Gastroesophageal sphincter (tissue), 4 donors: ENCODE measurements around the gene GPS1. TPM values are rescaled to one million over a fixed set of nuclear protein-coding genes. Genes with fewer than 3 reads are reported as not detected.
A peak's percentile ranks its signal among the peaks of the same experiment; 100 is the strongest.

ENCODE experiments used
- ATAC-seq: fragments of 150-250 bp; one replicate; pipeline ENCODE4 v1.9.1; 2016; ENCODE audit warnings: mild to moderate bottlenecking, moderate library complexity
- H3K27ac ChIP-seq, 4 donors: fragments of 200-600 bp; sonication (generic) in 3 of 4; 1 replicate in 3 of 4; 2 replicates in 1 of 4; pipeline ENCODE4 v1.5.1; 2016 to 2019
- H3K27me3 ChIP-seq: fragments of 200-600 bp; sonication (generic); one replicate; pipeline ENCODE4 v1.5.1; 2019
- H3K36me3 ChIP-seq, 2 donors: fragments of 200-600 bp; sonication (generic); one replicate each; pipeline ENCODE4 v1.5.1; 2019; ENCODE audit warnings: control low read depth in 1 of 2
- H3K4me1 ChIP-seq, 3 donors: fragments of 200-600 bp; sonication (generic); 1 replicate in 2 of 3; 2 replicates in 1 of 3; pipeline ENCODE4 v1.5.1; 2016 to 2019; ENCODE audit warnings: control low read depth in 2 of 3
- H3K4me3 ChIP-seq, 2 donors: fragments of 200-600 bp; sonication (generic); one replicate each; pipeline ENCODE4 v1.5.1; 2019; ENCODE audit warnings: mild to moderate bottlenecking in 1 of 2, moderate library complexity in 1 of 2
- H3K9me3 ChIP-seq, 3 donors: fragments of 200-600 bp; sonication (generic); one replicate each; pipeline ENCODE4 v1.5.1; 2017 to 2019; ENCODE audit warnings: control low read depth in 2 of 3
- EP300 ChIP-seq: sonication (generic); formaldehyde crosslinking; IDR thresholded peaks from one replicate; pipeline ENCODE4 v1.6.1; 2017; ENCODE audit warnings: antibody characterized with exemption, mild to moderate bottlenecking
- POLR2A ChIP-seq, 2 donors: fragments of 450-650 bp; IDR thresholded peaks; one replicate each; pipeline ENCODE4 v1.6.1; 2017; ENCODE audit warnings: antibody characterized with exemption in 2 of 2, mild to moderate bottlenecking in 2 of 2, moderate library complexity in 1 of 2
- POLR2AphosphoS5 ChIP-seq: sonication (generic); formaldehyde crosslinking; IDR thresholded peaks from one replicate; pipeline ENCODE4 v1.6.1; 2017; ENCODE audit warnings: antibody characterized with exemption
- WGBS, 2 donors: methylation state at CpG; one replicate each; pipeline ENCODE4 v1.1.5; 2018; ENCODE audit warnings: low coverage in 1 of 2; 5-methylcytosine and 5-hydroxymethylcytosine counted together
- total RNA-seq, 4 donors: library from RNA; depleted of rRNA; stranded (reverse); fragments of >200 nt; gene quantifications; one replicate each; pipeline ENCODE4 v1.1.0, GENCODE V29; 2016
- TF ChIP-seq, protein P1 (sequence below), 4 experiments: fragments of 200-600 bp in 2 of 4; fragments of 450-650 bp in 2 of 4; sonication (generic) in 1 of 4; IDR thresholded peaks; one replicate each; pipeline ENCODE4 v1.5.1; 2017 to 2019; ENCODE audit warnings: antibody characterized with exemption in 4 of 4, mild to moderate bottlenecking in 2 of 4, moderate library complexity in 2 of 4

Gene GPS1
- total RNA-seq, 4 donors from 2014 or later: 69.3 to 103 (median 77.2) TPM

DNA sequence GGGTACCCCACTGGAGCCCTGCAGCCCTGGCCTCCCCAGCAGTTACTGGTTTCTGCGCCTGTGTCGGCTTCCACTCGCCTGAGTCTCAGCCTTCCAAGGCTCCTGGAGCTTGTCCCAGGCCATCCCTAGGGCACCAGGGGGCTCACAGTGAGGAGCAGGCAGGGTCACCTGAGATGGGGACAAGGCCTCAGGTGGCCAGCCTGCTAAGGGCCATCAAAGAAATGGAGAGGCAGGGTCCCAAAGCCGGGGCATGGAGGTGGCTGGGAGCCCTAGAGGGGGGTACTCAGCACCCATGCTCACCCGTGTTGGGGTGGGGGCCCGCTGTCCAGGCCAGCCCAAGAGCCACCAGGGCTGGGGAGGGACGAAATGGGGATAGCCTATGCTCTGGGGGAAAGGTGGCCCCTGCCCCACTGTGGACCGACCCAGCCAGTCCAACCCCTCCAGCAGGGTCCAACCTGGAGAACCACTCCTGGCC, 45.0 kb downstream of the GPS1 start:
- no peaks in the 10 kb centered on the region for H3K9me3 ChIP-seq
- peaks cover 0 to 53% (median 21%) of the 10 kb centered on the region in 3 donors for H3K4me1 ChIP-seq
- H3K27ac ChIP-seq: peak overlapping the region in 3 of 4 donors; percentile 93 to 98 (median 97)
- peaks cover 0 to 45% of the 10 kb centered on the region in 2 donors for H3K36me3 ChIP-seq
- peak overlapping the region; percentile 53 to 95 for H3K4me3 ChIP-seq
- ATAC-seq: no peak
- no CpG with 5 or more reads among the region's 8 CpGs for WGBS, 2 donors
- H3K27me3 ChIP-seq: no peaks in the 10 kb centered on the region
- TF ChIP-seq POLR2A (IDR thresholded peaks at IDR 0.05) (no peak), EP300 (no peak)
- TF ChIP-seq, protein P1, sequence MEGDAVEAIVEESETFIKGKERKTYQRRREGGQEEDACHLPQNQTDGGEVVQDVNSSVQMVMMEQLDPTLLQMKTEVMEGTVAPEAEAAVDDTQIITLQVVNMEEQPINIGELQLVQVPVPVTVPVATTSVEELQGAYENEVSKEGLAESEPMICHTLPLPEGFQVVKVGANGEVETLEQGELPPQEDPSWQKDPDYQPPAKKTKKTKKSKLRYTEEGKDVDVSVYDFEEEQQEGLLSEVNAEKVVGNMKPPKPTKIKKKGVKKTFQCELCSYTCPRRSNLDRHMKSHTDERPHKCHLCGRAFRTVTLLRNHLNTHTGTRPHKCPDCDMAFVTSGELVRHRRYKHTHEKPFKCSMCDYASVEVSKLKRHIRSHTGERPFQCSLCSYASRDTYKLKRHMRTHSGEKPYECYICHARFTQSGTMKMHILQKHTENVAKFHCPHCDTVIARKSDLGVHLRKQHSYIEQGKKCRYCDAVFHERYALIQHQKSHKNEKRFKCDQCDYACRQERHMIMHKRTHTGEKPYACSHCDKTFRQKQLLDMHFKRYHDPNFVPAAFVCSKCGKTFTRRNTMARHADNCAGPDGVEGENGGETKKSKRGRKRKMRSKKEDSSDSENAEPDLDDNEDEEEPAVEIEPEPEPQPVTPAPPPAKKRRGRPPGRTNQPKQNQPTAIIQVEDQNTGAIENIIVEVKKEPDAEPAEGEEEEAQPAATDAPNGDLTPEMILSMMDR (IDR thresholded peaks at IDR 0.05): no peak

DNA sequence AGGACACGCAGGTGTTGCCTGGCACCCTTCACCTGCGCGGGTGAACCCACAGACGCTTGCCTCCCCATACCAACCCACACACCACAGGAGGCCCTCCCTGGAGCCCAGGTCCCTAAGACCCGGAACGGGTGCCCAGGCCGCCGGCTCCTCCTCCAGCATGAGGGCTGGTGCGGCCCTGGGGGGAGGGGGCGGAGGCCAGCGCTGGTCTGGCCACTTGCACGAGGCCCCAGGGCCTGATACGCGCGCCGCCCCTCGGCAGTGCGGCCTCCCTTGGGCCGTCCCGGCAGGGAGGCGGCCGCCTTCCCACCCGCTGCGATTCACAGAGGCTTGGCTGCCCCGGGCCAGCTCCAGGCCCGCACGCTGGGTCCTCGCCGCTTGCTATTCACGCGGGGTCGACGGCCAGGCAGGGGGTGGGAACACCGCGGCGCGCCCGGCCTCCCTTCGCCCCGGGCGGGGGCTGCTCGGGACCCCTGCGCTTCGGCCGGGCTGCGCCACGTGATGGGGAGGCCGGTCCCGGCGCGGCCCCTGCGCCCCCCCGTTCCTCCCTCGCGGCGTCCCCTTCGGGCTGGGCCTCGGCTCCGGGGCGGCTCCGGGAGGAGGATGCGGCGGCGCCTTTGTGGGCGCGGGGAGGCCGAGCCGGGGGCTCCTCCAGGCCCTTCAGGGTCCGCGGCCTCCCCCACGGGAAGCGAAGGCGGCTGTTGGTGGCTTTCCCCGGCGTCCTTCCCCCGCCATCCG, 45.7 kb downstream of the GPS1 start:
- peak overlapping the region; percentile 53 to 95 for H3K4me3 ChIP-seq
- H3K27ac ChIP-seq: peak overlapping the region; percentile 80 to 98 (median 95)
- H3K36me3 ChIP-seq: peaks cover 0 to 39% of the 10 kb centered on the region in 2 donors
- H3K4me1 ChIP-seq: peaks cover 0 to 59% (median 21%) of the 10 kb centered on the region in 3 donors
- TF ChIP-seq POLR2A (IDR thresholded peaks at IDR 0.05) (peak in 1 of 2 donors; percentile 26), EP300 (no peak), POLR2AphosphoS5 (no peak)
- TF ChIP-seq, protein P1 (IDR thresholded peaks at IDR 0.05): peak in 1 of 4 experiments; percentile 13
- H3K27me3 ChIP-seq: no peaks in the 10 kb centered on the region
- H3K9me3 ChIP-seq: no peaks in the 10 kb centered on the region
- WGBS, 2 donors: no CpG with 5 or more reads among the region's 77 CpGs
- ATAC-seq: no peak

DNA sequence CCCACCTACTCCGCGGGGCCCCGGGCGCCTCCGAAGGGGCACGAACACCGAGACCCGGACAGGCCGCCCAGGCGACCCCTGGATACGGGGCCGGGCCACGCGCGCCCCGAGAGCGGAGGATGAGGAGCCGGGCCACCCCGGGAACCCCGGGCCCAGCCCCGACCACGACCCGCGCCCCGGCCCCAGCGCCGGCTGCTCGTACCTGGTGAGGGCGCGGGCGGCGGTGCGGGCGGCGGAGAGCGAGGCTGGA, 46.1 kb downstream of the GPS1 start:
- Histone ChIP-seq H3K4me1 (peaks cover 0 to 62% (median 21%) of the 10 kb centered on the region in 3 donors), H3K27me3 (no peaks in the 10 kb centered on the region), H3K4me3 (peak overlapping the region; percentile 53 to 95), H3K27ac (peak overlapping the region; percentile 80 to 98 (median 95)), H3K36me3 (peaks cover 0 to 34% of the 10 kb centered on the region in 2 donors), H3K9me3 (no peaks in the 10 kb centered on the region)
- no CpG with 5 or more reads among the region's 36 CpGs for WGBS, 2 donors
- TF ChIP-seq POLR2AphosphoS5: no peak
- TF ChIP-seq, protein P1 (IDR thresholded peaks at IDR 0.05): no peak
- TF ChIP-seq POLR2A (IDR thresholded peaks at IDR 0.05): no peak
- TF ChIP-seq EP300: no peak
- ATAC-seq: no peak

DNA sequence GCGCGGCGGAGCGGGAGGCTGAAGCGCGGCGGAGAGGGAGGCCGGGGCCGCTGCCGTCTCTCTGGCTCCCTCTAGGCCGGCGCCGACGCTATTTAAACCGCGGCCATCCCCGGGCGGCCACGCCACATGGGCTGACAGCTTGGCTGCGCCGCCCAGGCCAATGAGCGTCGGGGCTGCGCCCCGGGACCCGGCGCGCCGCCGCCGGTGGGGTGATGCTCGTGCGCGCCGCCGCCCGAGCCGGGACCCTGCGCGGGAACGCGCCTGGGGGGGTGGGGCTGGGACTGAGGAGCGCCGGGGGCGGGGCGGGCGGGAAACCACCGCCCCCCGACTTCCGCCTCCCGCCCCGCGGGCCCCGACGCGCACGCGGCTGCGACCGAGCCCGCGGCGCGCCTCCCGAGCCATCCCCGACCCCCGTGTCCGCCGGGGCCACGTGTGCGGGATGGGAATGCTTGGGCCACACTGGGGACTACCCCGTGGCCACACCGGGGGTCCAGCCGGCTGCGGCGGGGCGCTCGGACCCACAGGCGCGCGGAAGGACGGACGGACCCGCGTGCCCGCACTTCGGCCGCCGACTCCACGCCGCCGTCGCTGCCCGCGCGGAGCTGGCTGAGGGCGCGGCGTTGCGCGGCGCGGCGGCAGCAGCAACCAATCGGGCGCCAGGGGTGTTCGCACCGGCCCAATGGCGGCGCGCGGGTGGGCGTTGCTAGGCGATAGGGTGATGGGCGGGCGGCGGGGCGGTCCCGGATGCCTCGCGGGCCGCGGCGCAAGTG, 46.7 kb downstream of the GPS1 start, which contains the start of gene FASN:
Gene FASN (minus strand): TSS at position 68 of the 770 bp plus-strand sequence. CDS start 1,791 bp downstream, outside the sequence.
- peak; percentile 92 for ATAC-seq
- no CpG with 5 or more reads among the region's 124 CpGs for WGBS, 2 donors
- peaks cover 0 to 29% of the 10 kb centered on the region in 2 donors for H3K36me3 ChIP-seq
- no peaks in the 10 kb centered on the region for H3K9me3 ChIP-seq
- peak within 1 kb of the TSS; percentile 80 to 98 (median 95) for H3K27ac ChIP-seq
- H3K4me3 ChIP-seq: peak within 1 kb of the TSS; percentile 53 to 95
- TF ChIP-seq, protein P1 (IDR thresholded peaks at IDR 0.05): peak in 3 of 4 experiments; percentile 33 to 66 (median 65)
- TF ChIP-seq EP300 (no peak), POLR2A (IDR thresholded peaks at IDR 0.05) (peak; percentile 95 to 98), POLR2AphosphoS5 (peak; percentile 67)
- peaks cover 0 to 67% (median 23%) of the 10 kb centered on the region in 3 donors for H3K4me1 ChIP-seq
- no peaks in the 10 kb centered on the region for H3K27me3 ChIP-seq
